Pulmonary artery endothelial cell (primary cell): ENCODE measurements around the gene CACNB1. TPM values are rescaled to one million over a fixed set of nuclear protein-coding genes. Genes with fewer than 3 reads are reported as not detected.
"Not testable (repeated sequence)": the region's sequence is repeated elsewhere in the genome, so short reads cannot be mapped to it uniquely, and the experiment has no call there.

Source experiments
- DNase-seq: peaks from one replicate; pipeline ENCODE4 v3.0.0-alpha.2; 2011; ENCODE audit warnings: low read depth, low spot score
- total RNA-seq: library from RNA; depleted of rRNA; stranded (reverse); fragments of >200 nt; gene quantifications from 2 replicates; pipeline ENCODE4 v1.2.3, GENCODE V29; 2014

CACNB1 gene
- total RNA-seq, 1 donor from 2014 or later: 2.3 TPM

GRCh38 chr17:39151943-39152818 lies 45.3 kb downstream of the CACNB1 start:
- DNase-seq: no peak

- no peak for DNase-seq
Observed at GRCh38 chr17:39151150-39151942, 46.1 kb downstream of the CACNB1 start, which contains the start of gene PLXDC1. PLXDC1 (minus strand) TSS chr17:39151637; CDS start chr17:39151437, 200 bp downstream.

- DNase-seq: no peak
Observed at GRCh38 chr17:39150795-39151149, 46.7 kb downstream of the CACNB1 start.

DNA sequence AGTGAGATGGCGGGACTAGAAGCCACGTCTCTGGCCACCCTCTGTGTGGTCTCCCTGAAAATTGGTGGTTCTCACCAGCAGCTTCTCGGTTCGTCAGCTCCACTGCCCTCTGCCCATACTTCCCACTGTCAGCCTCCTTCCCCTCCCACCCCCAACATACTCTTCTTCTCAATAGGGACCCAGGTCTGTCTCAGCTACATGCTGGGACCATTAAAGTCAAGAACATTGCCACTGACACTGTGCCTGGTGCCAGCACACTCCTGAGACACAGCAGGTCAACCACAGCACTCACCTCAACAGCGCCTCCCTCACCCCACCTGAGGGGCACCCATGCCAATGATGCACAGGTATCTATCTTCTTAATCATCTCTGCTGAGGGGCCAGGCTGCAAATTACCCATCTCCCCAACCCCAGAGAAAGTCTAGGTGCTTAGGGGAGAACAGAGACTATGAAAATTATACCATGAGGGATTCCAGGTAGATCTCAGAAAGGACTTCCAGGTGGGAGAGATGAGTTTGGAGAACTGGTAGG lies 47.3 kb downstream of the CACNB1 start:
- DNase-seq: no peak

GRCh38 chr17:39147221-39148185 lies 50.0 kb downstream of the CACNB1 start:
- DNase-seq: no peak

DNA sequence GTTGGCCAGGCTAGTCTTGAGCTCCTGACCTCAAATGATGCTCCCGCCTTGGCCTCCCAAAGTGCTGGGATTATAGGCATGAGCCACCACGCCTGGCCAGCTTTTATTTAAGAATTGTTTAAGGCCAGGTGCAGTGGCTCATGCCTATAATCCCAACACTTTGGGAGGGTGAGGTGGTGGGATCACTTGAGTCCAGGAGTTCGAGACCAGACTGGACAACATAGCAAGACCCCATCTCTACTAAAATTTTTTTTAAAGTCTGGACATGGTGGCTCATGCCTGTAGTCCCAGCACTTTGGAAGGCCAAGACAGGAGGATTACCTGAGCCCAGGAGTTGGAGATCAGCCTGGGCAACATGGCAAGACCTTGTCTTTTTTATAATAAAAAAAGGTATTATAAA lies 51.2 kb downstream of the CACNB1 start:
- DNase-seq: no peak

DNA sequence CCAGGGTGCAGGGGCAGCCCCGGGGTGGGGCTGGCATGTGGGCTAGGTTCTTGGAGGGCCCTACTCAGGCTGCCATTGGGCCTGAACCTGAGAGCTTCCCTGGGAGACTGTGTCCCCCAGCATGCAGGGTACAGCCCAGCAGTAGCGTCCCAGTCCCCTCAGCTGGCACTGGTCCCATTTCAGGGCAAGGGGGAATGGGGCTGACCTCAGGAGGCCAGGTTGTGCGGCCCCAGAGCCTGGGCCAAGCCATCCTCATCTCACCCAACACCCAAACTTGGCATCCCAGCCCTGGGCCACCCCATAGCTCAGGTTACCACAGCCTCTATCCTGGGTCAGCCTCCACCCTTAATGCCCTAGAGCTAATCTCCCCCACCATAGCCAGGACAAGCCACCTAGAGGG lies 52.3 kb downstream of the CACNB1 start:
- no peak for DNase-seq

DNA sequence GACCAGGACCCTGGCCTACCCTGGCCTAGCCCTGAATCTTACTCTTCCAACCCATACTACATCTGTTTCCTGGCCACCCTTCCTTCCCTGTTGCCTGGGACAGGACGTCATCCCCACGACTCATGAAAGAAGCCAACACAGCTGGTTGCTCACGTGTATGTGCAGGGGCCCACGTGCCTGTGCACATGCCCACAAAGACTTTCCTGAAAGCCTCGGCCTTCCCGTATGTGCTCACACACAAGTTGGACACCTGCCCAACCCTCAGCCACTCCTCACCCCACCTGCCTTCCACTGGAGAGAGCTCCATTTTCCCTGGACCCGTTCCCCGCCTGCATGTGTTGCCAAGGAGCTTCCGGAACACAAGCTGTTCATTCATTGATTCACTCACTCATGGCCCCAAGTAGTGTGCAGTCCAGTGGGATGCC lies 53.0 kb downstream of the CACNB1 start:
- DNase-seq: no peak

GRCh38 chr17:39143552-39144093 lies 53.8 kb downstream of the CACNB1 start:
- no peak for DNase-seq

GRCh38 chr17:39141915-39142664 lies 55.4 kb downstream of the CACNB1 start:
- no peak for DNase-seq

DNA sequence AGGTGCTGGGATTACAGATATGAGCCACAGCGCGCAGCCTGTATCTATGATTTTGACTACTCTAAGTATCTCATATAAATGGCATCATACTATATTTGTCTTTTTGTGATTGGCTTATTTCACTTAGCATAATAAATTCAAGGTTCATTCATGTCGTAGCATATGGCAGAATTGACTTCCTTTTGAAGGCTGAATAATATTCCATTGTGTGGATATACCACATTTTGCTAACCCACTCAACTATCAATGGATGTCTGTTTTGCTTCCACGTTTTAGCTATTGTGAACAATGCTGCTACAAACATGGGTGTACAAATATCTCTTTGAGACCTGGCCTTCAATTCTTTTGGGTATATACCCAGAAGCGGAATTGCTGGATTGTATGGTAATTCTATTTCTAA lies 56.2 kb downstream of the CACNB1 start:
- DNase-seq: no peak

DNA sequence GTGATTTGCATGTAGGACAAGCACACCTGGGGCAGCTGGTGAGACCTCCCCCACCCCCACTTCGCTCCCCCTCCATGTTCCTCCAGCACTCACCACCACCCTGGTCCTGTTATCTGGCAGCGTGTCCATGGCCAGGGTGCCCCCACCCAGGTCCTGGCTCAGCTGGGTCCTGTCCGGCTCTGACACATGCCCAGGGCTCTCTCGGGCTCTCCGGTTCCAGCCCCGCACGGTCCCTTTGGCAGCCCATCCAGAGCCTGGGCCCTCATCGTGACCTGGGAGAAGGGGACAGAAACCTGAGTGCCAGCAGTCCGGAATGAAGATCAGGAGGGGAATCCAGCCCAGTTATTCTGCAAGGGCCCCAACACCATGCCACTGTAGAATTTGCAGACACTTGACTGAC lies 57.9 kb downstream of the CACNB1 start:
- DNase-seq: no peak

- DNase-seq: no peak
Observed at GRCh38 chr17:39139161-39139511, 58.3 kb downstream of the CACNB1 start.

- DNase-seq: no peak
Observed at GRCh38 chr17:39138431-39139160, 58.9 kb downstream of the CACNB1 start.

GRCh38 chr17:39134878-39135277 lies 62.6 kb downstream of the CACNB1 start:
- DNase-seq: no peak

DNA sequence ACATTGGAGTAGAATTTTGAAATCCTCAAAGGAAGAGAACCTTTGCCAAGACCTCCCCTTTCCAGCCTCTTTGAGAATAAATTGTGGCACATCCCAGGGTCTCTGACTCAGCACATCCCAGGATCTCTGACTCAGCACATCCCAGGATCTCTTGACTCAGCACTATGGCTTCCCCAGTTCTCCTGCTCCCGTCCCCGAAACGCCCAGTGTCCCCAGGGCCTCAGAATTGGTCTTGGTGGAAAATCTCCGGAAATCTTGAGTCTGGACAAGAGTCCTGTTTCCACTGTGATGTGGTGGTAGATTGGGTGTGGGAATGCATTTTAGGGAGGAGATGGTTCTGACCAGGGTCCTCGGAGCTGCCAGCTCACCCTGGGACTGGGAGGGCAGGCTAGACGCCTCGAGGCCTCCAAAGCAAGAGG lies 65.3 kb downstream of the CACNB1 start:
- DNase-seq: no peak

GRCh38 chr17:39131616-39132015 lies 65.9 kb downstream of the CACNB1 start:
- no peak for DNase-seq

- DNase-seq: no peak
Observed at GRCh38 chr17:39130205-39130604, 67.3 kb downstream of the CACNB1 start.

DNA sequence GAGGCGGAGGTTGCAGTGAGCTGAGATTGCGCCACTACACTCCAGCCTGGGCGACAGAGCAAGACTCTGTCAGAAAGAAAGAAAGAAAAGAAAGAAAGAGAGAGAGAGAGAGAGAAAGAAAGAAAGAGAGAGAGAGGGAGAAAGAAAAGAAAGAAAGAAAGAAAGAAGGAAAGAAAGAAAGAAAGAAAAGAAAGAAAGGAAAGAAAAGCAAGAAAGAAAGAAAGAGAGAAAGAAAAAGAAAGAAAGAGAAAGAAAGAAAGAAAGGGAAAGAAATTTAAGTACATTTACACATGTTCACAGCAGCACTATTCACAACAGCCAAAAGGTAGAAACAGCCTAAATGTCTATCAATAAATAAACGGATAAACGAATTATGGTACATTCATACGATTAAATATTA lies 67.9 kb downstream of the CACNB1 start:
- DNase-seq: not testable (repeated sequence)
